PC-9 (cell line): ENCODE measurements around the gene STIL. TPM values are rescaled to one million over a fixed set of nuclear protein-coding genes. Genes with fewer than 3 reads are reported as not detected.

Source experiments
- BruUV-seq: library from RNA; stranded (reverse); fragments of 400-500 nt; replicated peaks from 2 replicates; lab custom pipeline; 2021; lab: Mats Ljungman, UMichigan
- CTCF ChIA-PET: fragments of 300-600 bp; sonication (Branson Sonifier 250); formaldehyde crosslinking; loops from one replicate; lab custom pipeline; 2022; ENCODE audit warnings: antibody characterized with exemption; lab: Charles Lee
- POLR2A ChIA-PET: fragments of 300-600 bp; sonication (Branson Sonifier 250); formaldehyde crosslinking; loops from one replicate; lab custom pipeline; 2022; ENCODE audit warnings: antibody characterized with exemption; ENCODE audit not compliant: unreplicated experiment; lab: Charles Lee
- DNase-seq, 2 experiments: peaks; one replicate each; pipeline versions ENCODE4 v3.0.0 to v3.0.0-alpha.2; 2015 to 2022; ENCODE audit warnings: mixed read lengths in 1 of 2
- H2AFZ ChIP-seq: fragments of 200-600 bp; sonication (generic); 2 replicates; pipeline ENCODE4 v1.8.1; 2017; ENCODE audit warnings: antibody characterized with exemption
- H3F3A ChIP-seq: fragments of 200-600 bp; sonication (generic); 2 replicates; pipeline ENCODE4 v1.8.1; 2017; ENCODE audit warnings: antibody characterized with exemption, mild to moderate bottlenecking, low read depth; ENCODE audit not compliant: insufficient read depth
- H3K27ac ChIP-seq: fragments of 200-600 bp; sonication (generic); 2 replicates; pipeline ENCODE4 v1.6.1; 2016; ENCODE audit warnings: mixed run types
- H3K27me3 ChIP-seq: fragments of 200-600 bp; sonication (generic); 2 replicates; pipeline ENCODE4 v1.6.1; 2016; ENCODE audit warnings: low read depth, mixed run types; ENCODE audit not compliant: insufficient read depth
- H3K36me3 ChIP-seq: fragments of 200-600 bp; sonication (generic); 2 replicates; pipeline ENCODE4 v1.6.1; 2016; ENCODE audit warnings: low read depth, mixed run types
- H3K4me1 ChIP-seq: fragments of 200-600 bp; sonication (generic); replicated peaks from 2 replicates; pipeline ENCODE4 v1.6.1; 2016; ENCODE audit warnings: mixed run types; ENCODE audit not compliant: insufficient read depth
- H3K4me2 ChIP-seq: fragments of 200-600 bp; sonication (generic); 2 replicates; pipeline ENCODE4 v1.6.1; 2017; ENCODE audit warnings: mixed run types
- H3K4me3 ChIP-seq: fragments of 200-600 bp; sonication (generic); 2 replicates; pipeline ENCODE4 v1.6.1; 2016; ENCODE audit warnings: mixed run types
- H3K79me2 ChIP-seq: fragments of 200-600 bp; sonication (generic); 2 replicates; pipeline ENCODE4 v1.6.1; 2017; ENCODE audit warnings: low read depth, mixed run types
- H3K9me2 ChIP-seq: fragments of 200-600 bp; sonication (generic); 2 replicates; pipeline ENCODE4 v1.8.1; 2017; ENCODE audit warnings: mild to moderate bottlenecking; ENCODE audit not compliant: insufficient read depth
- H3K9me3 ChIP-seq: fragments of 200-600 bp; sonication (generic); 2 replicates; pipeline ENCODE4 v1.8.1; 2016; ENCODE audit warnings: low read depth; ENCODE audit not compliant: insufficient read depth
- H4K20me1 ChIP-seq: fragments of 200-600 bp; sonication (generic); 2 replicates; pipeline ENCODE4 v1.8.1; 2017; ENCODE audit not compliant: insufficient read depth
- CTCF ChIP-seq: fragments of 200-600 bp; sonication (generic); conservative IDR thresholded peaks from 2 replicates; pipeline ENCODE4 v1.6.1; 2017; ENCODE audit warnings: mixed run types, antibody characterized with exemption, mild to moderate bottlenecking, moderate library complexity
- EZH2 ChIP-seq: fragments of 200-600 bp; sonication (generic); IDR thresholded peaks from 2 replicates; pipeline ENCODE4 v1.8.0; 2017; ENCODE audit warnings: antibody characterized with exemption, low read depth
- intact Hi-C: fragments of 100-400 bp; cut with micrococcal nuclease; formaldehyde crosslinking; loops from one replicate; pipeline ENCODE4 v1.10.0; 2022; ENCODE audit not compliant: unreplicated experiment
- total RNA-seq: library from RNA; stranded (reverse); gene quantifications from 2 replicates; pipeline ENCODE4 v1.2.3, GENCODE V29; 2021

Gene STIL
- total RNA-seq, 1 experiment from 2014 or later, result 37.0 TPM

- peaks cover 30% of the 10 kb centered on the region for H3K4me1 ChIP-seq
- peaks cover 34% of the 10 kb centered on the region for H3F3A ChIP-seq
- no peaks in the 10 kb centered on the region for H3K9me3 ChIP-seq
- H3K27me3 ChIP-seq, result no peaks in the 10 kb centered on the region
- intact Hi-C loops, result loop anchor here (1.0 to 10.0 kb wide), 2 partner anchors 19 to 718 kb away; partner anchors contain the start of genes MOB3C and STIL
- H3K36me3 ChIP-seq, result no peaks in the 10 kb centered on the region
- H3K27ac ChIP-seq, result peak overlapping the region; percentile 93
- ChIA-PET CTCF (interaction anchor here (0.5 to 1.9 kb wide), 5 partner anchors 19 to 344 kb away, joined by 3 to 10 read pairs (median 5); partner anchors contain the start of genes FOXD2 and STIL), POLR2A (interaction anchor here (0.5 to 2.0 kb wide), 3 partner anchors 19 to 815 kb away, joined by 3 to 38 read pairs (median 8); partner anchors contain the start of genes FOXD2 and STIL)
- peak overlapping the region; percentile 80 for H3K4me2 ChIP-seq
- H3K9me2 ChIP-seq, result no peaks in the 10 kb centered on the region
- peak overlapping the region; percentile 86 for H2AFZ ChIP-seq
- TSS peak; percentile 61 for BruUV-seq
- H4K20me1 ChIP-seq, result no peaks in the 10 kb centered on the region
- peak overlapping the region; percentile 96 for H3K4me3 ChIP-seq
- no peak for DNase-seq
- H3K79me2 ChIP-seq, result peaks cover 34% of the 10 kb centered on the region
- TF ChIP-seq CTCF, result no peak
- TF ChIP-seq EZH2, result no peak
These were observed 19.0 kb upstream of the STIL start for GRCh38 chr1:47332779-47333577.

- Histone ChIP-seq H4K20me1 (no peaks in the 10 kb centered on the region), H3K4me1 (peaks cover 30% of the 10 kb centered on the region), H3K27ac (peak overlapping the region; percentile 93), H3K9me2 (no peaks in the 10 kb centered on the region), H3K4me3 (peak overlapping the region; percentile 96; the same call in 1 of the 2 replicates), H3F3A (peaks cover 34% of the 10 kb centered on the region), H3K27me3 (no peaks in the 10 kb centered on the region), H3K79me2 (peaks cover 23% of the 10 kb centered on the region), H3K9me3 (no peaks in the 10 kb centered on the region), H3K36me3 (no peaks in the 10 kb centered on the region), H3K4me2 (peak overlapping the region; percentile 80), H2AFZ (peak overlapping the region; percentile 86; the same call in 1 of the 2 replicates)
- TF ChIP-seq EZH2, result no peak
- TF ChIP-seq CTCF, result no peak
- DNase-seq, result no peak
- ChIA-PET POLR2A (no interaction called here), CTCF (no interaction called here)
- BruUV-seq, result no TSS peak
- intact Hi-C loops, result loop anchor here (10.0 kb wide), 1 partner anchor 717 kb away; the partner anchor contains the start of gene MOB3C
These were observed 17.9 kb upstream of the STIL start for GRCh38 chr1:47331875-47332274.

GRCh38 chr1:47330212-47330611, 16.3 kb upstream of the STIL start:
- H3K27ac ChIP-seq, result no peak overlapping the region
- DNase-seq, result no peak
- no peaks in the 10 kb centered on the region for H4K20me1 ChIP-seq
- intact Hi-C loops, result loop anchor here (10.0 kb wide), 1 partner anchor 715 kb away; the partner anchor contains the start of gene MOB3C
- no TSS peak for BruUV-seq
- no peak overlapping the region for H3K4me2 ChIP-seq
- no peak overlapping the region for H3K4me3 ChIP-seq
- H3K36me3 ChIP-seq, result no peaks in the 10 kb centered on the region
- peaks cover 29% of the 10 kb centered on the region for H3K4me1 ChIP-seq
- no peaks in the 10 kb centered on the region for H3K27me3 ChIP-seq
- H2AFZ ChIP-seq, result no peak overlapping the region
- CTCF ChIA-PET, result no interaction called here
- peaks cover 36% of the 10 kb centered on the region for H3F3A ChIP-seq
- POLR2A ChIA-PET, result no interaction called here
- no peaks in the 10 kb centered on the region for H3K9me2 ChIP-seq
- H3K9me3 ChIP-seq, result no peaks in the 10 kb centered on the region
- TF ChIP-seq EZH2 (no peak), CTCF (no peak)
- H3K79me2 ChIP-seq, result peaks cover 7% of the 10 kb centered on the region
